Measurements from ENCODE around the gene MBD6. TPM values are rescaled to one million over a fixed set of nuclear protein-coding genes. Genes with fewer than 3 reads are reported as not detected.

MBD6 gene
- total and polyA plus RNA-seq, 2 of the 4 experiments (the other 2 are of a cell fraction) = 0.90 to 9.3 TPM

- Histone ChIP-seq H4K91ac (ENCODE audit: insufficient read depth, low read depth, low read length) (no peak overlapping the region), H2AFZ (replicated peaks; ENCODE audit: low read length, poor library complexity) (no peak overlapping the region), H3K4ac (ENCODE audit: low read depth, low read length) (no peak overlapping the region), H2BK20ac (ENCODE audit: low read depth, low read length) (no peak overlapping the region), H3K36me3 (ENCODE audit: control insufficient read depth, insufficient read depth, low read length) (peaks cover 46% of the 10 kb centered on the region), H3K27me3 (ENCODE audit: control insufficient read depth, insufficient read depth, low read length) (no peaks in the 10 kb centered on the region), H4K5ac (ENCODE audit: low read depth, low read length) (no peak overlapping the region), H2BK5ac (ENCODE audit: low read depth, low read length, poor library complexity, severe bottlenecking) (no peak overlapping the region), H3K4me2 (ENCODE audit: low read depth, low read length) (peak overlapping the region; percentile 87), H2BK15ac (ENCODE audit: low read depth, low read length) (no peak overlapping the region), H4K8ac (ENCODE audit: low read depth in 2 of 2, low read length in 2 of 2) (peak overlapping the region in 1 of 2 experiments; percentile 0; a peak in 1 of 4 replicates), H2AK9ac (replicated peaks; ENCODE audit: low read depth, low read length, poor library complexity) (no peak overlapping the region), H3K27ac (ENCODE audit: insufficient read depth, low read length) (no peak overlapping the region), H3K79me1 (ENCODE audit: low read depth in 1 of 2, low read length in 2 of 2) (peaks cover 10 to 69% of the 10 kb centered on the region in 2 experiments), H3K23ac (ENCODE audit: low read depth, low read length) (peak overlapping the region; percentile 49), H3K4me1 (ENCODE audit: control insufficient read depth, insufficient read depth, low read length) (peaks cover 12% of the 10 kb centered on the region), H3K14ac (replicated peaks; ENCODE audit: low read depth, low read length) (peak overlapping the region; percentile 5; the same call in 1 of the 2 replicates), H3K18ac (ENCODE audit: low read depth, low read length) (no peak overlapping the region), H3K9me1 (ENCODE audit: insufficient read depth, low read length) (peaks cover 6% of the 10 kb centered on the region; the same call in 1 of the 2 replicates), H3K9ac (ENCODE audit: low read depth, low read length) (peak overlapping the region; percentile 100; the same call in 1 of the 2 replicates), H3K9me3 (ENCODE audit: control insufficient read depth, insufficient read depth, low read length) (no peaks in the 10 kb centered on the region), H4K20me1 (ENCODE audit: insufficient read depth, low read length) (peaks cover 71% of the 10 kb centered on the region), H3K4me3 (ENCODE audit: insufficient read depth, low read depth, low read length) (peak overlapping the region; percentile 95), H3K56ac (ENCODE audit: extremely low read depth, insufficient read depth, low read length) (no peak overlapping the region), H2AK5ac (ENCODE audit: low read depth, low read length) (no peak overlapping the region), H2BK120ac (ENCODE audit: low read depth, low read length) (no peak overlapping the region)
- in situ Hi-C loops (cut with MboI; ENCODE audit: low sequenced_read_pairs) (no loop called here), intact Hi-C loops (cut with micrococcal nuclease) (no loop called here), dilution Hi-C loops (cut with HindIII; ENCODE audit: low sequenced_read_pairs, unreplicated experiment) (no loop called here)
- CTCF ChIA-PET = no interaction called here
- POLR2A ChIA-PET (ENCODE audit: unreplicated experiment) = no interaction called here
- BruUV-seq (replicated peaks) = no TSS peak
- TF ChIP-seq USF2 (IDR thresholded peaks at IDR 0.05; ENCODE audit: low read depth, low read length) (no peak), MXI1 (IDR thresholded peaks at IDR 0.05; ENCODE audit: borderline replicate concordance, low read depth, low read length) (no peak), MAZ (IDR thresholded peaks at IDR 0.05; ENCODE audit: borderline replicate concordance, low read depth, low read length) (no peak), CTCF (conservative IDR thresholded peaks at IDR 0.05; ENCODE audit: low read depth, low read length) (no peak), CEBPB (IDR thresholded peaks at IDR 0.05; ENCODE audit: low read depth, low read length) (0 out of 2 replicates have a peak, but pooled peaks have one; percentile 26), RCOR1 (IDR thresholded peaks at IDR 0.05; ENCODE audit: insufficient replicate concordance, low read length) (no peak), CHD1 (IDR thresholded peaks at IDR 0.05; ENCODE audit: low read depth, low read length) (no peak)
- no peak for ATAC-seq (ENCODE audit: low read depth)
- DNase-seq = no peak
- 86% methylated on average over 1 of the region's 8 CpGs; no CpG with 5 or more reads in 1 of the 2 experiments for WGBS, 2 experiments (ENCODE audit: extremely low coverage in 2 of 2, insufficient read length in 1 of 2)
These were observed 4.3 kb upstream of the MBD6 start for GRCh38 chr12:57518176-57518919.
